Measurements from ENCODE around the gene CCNK. TPM values are rescaled to one million over a fixed set of nuclear protein-coding genes. Genes with fewer than 3 reads are reported as not detected.

CCNK gene
- total RNA-seq, 2 experiments from 2014 or later: 140 to 151 TPM

DNA sequence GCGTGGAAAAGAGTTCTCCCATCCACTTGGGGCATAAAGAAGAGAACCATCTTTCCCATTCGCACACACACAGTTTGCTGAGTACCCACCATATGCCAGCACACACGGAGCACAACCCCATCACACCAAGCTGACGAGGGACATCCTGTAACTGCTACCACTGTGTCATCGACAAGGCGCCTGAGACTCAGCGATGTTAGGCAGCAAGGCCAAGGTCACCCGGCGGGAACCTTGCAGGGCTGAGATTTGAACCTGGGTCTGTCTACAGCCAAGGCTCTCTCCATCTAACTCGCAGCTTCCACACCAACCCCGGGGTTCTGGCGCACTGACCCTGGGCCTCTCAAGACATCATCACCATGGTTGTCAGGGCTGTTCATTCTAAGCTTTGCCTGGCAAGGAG lies 62.8 kb downstream of the CCNK start:
- H3K27ac ChIP-seq (ENCODE audit: low read depth in 1 of 2, low read length in 2 of 2): no peak overlapping the region
- ChIA-PET POLR2A (no interaction called here), CTCF (no interaction called here)
- intact Hi-C loops (cut with DNase I, micrococcal nuclease): no loop called here
- ATAC-seq (ENCODE audit: poor library complexity): no peak
- TF ChIP-seq, protein P1, sequence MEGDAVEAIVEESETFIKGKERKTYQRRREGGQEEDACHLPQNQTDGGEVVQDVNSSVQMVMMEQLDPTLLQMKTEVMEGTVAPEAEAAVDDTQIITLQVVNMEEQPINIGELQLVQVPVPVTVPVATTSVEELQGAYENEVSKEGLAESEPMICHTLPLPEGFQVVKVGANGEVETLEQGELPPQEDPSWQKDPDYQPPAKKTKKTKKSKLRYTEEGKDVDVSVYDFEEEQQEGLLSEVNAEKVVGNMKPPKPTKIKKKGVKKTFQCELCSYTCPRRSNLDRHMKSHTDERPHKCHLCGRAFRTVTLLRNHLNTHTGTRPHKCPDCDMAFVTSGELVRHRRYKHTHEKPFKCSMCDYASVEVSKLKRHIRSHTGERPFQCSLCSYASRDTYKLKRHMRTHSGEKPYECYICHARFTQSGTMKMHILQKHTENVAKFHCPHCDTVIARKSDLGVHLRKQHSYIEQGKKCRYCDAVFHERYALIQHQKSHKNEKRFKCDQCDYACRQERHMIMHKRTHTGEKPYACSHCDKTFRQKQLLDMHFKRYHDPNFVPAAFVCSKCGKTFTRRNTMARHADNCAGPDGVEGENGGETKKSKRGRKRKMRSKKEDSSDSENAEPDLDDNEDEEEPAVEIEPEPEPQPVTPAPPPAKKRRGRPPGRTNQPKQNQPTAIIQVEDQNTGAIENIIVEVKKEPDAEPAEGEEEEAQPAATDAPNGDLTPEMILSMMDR (IDR thresholded peaks at IDR 0.05): no peak
- Mint-ChIP-seq H3K27me3 (no peaks in the 10 kb centered on the region), H3K9me3 (no peaks in the 10 kb centered on the region), H3K36me3 (ENCODE audit: low read depth) (no peaks in the 10 kb centered on the region), H3K27ac (no peak overlapping the region), H3K4me3 (no peak overlapping the region), H3K4me1 (ENCODE audit: low read depth) (peaks cover 5% of the 10 kb centered on the region)
- H3K4me3 ChIP-seq (ENCODE audit: low read length): no peak overlapping the region
- H3K27me3 ChIP-seq (ENCODE audit: control insufficient read depth in 1 of 2, insufficient read depth in 2 of 2, low read length in 2 of 2): no peaks in the 10 kb centered on the region
- no peak for DNase-seq
- no peaks in the 10 kb centered on the region for H3K36me3 ChIP-seq (ENCODE audit: insufficient read depth, low read length)
- H3K9me3 ChIP-seq (ENCODE audit: control insufficient read depth in 1 of 2, insufficient read depth in 1 of 2, low read length in 2 of 2): no peaks in the 10 kb centered on the region
- peaks cover 5% of the 10 kb centered on the region for H3K4me1 ChIP-seq (ENCODE audit: insufficient read depth, low read length)

DNA sequence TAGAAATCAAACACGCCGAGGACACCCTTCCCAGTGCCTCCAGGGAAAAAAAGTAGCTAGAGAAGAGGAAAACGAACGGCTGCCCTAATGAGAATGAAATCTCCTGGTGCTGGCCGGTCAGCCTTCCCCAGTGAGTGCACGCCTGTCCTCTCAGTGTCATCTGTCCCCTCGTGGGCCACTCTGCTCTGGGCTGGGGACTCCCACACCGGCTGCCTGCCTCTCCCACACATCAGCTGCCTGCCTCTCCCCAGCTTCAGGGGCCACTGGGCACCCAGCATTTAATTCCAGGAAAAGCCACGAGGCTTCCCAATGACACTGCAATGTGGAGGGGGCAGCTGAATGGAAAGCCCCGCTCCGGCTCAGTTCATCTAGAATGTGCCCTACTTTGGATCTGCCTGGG lies 63.8 kb downstream of the CCNK start:
- DNase-seq (no peak), ATAC-seq (ENCODE audit: poor library complexity) (no peak)
- POLR2A ChIA-PET: no interaction called here
- Mint-ChIP-seq H3K36me3 (ENCODE audit: low read depth) (no peaks in the 10 kb centered on the region), H3K4me3 (no peak overlapping the region), H3K9me3 (no peaks in the 10 kb centered on the region), H3K27me3 (no peaks in the 10 kb centered on the region), H3K4me1 (ENCODE audit: low read depth) (peaks cover 5% of the 10 kb centered on the region), H3K27ac (no peak overlapping the region)
- Histone ChIP-seq H3K36me3 (ENCODE audit: insufficient read depth, low read length) (no peaks in the 10 kb centered on the region), H3K27ac (ENCODE audit: low read depth in 1 of 2, low read length in 2 of 2) (no peak overlapping the region), H3K27me3 (ENCODE audit: control insufficient read depth in 1 of 2, insufficient read depth in 2 of 2, low read length in 2 of 2) (no peaks in the 10 kb centered on the region), H3K4me3 (ENCODE audit: low read length) (no peak overlapping the region), H3K9me3 (ENCODE audit: control insufficient read depth in 1 of 2, insufficient read depth in 1 of 2, low read length in 2 of 2) (no peaks in the 10 kb centered on the region), H3K4me1 (ENCODE audit: insufficient read depth, low read length) (peaks cover 5% of the 10 kb centered on the region)
- CTCF ChIA-PET: no interaction called here
- TF ChIP-seq, protein P1 (IDR thresholded peaks at IDR 0.05): no peak
- intact Hi-C loops (cut with DNase I, micrococcal nuclease): no loop called here

DNA sequence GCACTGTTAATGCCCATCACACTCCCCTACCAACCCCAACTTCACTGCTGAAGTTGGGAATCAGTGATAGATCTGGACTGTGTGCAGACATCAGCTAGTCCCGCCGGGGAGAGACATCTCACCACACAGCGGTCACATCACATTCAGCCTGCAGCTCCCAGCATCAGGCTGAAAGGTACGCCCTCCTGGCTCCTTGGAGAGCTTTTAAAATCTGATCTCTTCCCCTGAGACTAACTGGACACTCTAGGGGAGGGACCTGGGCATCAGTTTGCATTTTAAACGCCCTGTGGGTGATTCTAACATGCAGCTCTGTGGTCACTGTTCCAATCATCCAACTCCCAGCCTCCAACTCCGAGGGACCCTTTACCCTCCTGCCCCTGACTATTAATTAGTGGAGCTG lies 64.4 kb downstream of the CCNK start:
- H3K36me3 Mint-ChIP-seq (ENCODE audit: low read depth): no peaks in the 10 kb centered on the region
- TF ChIP-seq, protein P1 (IDR thresholded peaks at IDR 0.05): no peak
- Histone ChIP-seq H3K4me3 (ENCODE audit: low read length) (no peak overlapping the region), H3K27me3 (ENCODE audit: control insufficient read depth in 1 of 2, insufficient read depth in 2 of 2, low read length in 2 of 2) (no peaks in the 10 kb centered on the region), H3K27ac (ENCODE audit: low read depth in 1 of 2, low read length in 2 of 2) (no peak overlapping the region), H3K36me3 (ENCODE audit: insufficient read depth, low read length) (no peaks in the 10 kb centered on the region), H3K4me1 (ENCODE audit: insufficient read depth, low read length) (peaks cover 5% of the 10 kb centered on the region), H3K9me3 (ENCODE audit: control insufficient read depth in 1 of 2, insufficient read depth in 1 of 2, low read length in 2 of 2) (no peaks in the 10 kb centered on the region)
- DNase-seq (no peak), ATAC-seq (ENCODE audit: poor library complexity) (no peak)
- no peak overlapping the region for H3K4me3 Mint-ChIP-seq
- intact Hi-C loops (cut with DNase I, micrococcal nuclease): no loop called here
- POLR2A ChIA-PET: no interaction called here
- CTCF ChIA-PET: no interaction called here
- H3K9me3 Mint-ChIP-seq: no peaks in the 10 kb centered on the region
- H3K27me3 Mint-ChIP-seq: no peaks in the 10 kb centered on the region
- H3K27ac Mint-ChIP-seq: no peak overlapping the region
- H3K4me1 Mint-ChIP-seq (ENCODE audit: low read depth): peaks cover 5% of the 10 kb centered on the region

All from CD4-positive, alpha-beta T cell (primary cell).